GM21619 (cell line): Measurements from ENCODE around the gene KLHL6.

Experiments
- ATAC-seq: cut with Tn5 transposase; IDR thresholded peaks from one replicate; pipeline ENCODE4 v1.9.1; 2021; ENCODE audit not compliant: unreplicated experiment

Gene KLHL6

GRCh38 chr3:183566880-183567279, 11.4 kb upstream of the KLHL6 start:
- no peak for ATAC-seq

- no peak for ATAC-seq
These were observed 8.5 kb upstream of the KLHL6 start for GRCh38 chr3:183564046-183564445.

GRCh38 chr3:183563536-183563874, 8.0 kb upstream of the KLHL6 start:
- no peak for ATAC-seq

GRCh38 chr3:183560607-183561006, 5.1 kb upstream of the KLHL6 start:
- no peak for ATAC-seq

- ATAC-seq: no peak
These were observed 3.0 kb upstream of the KLHL6 start for GRCh38 chr3:183558495-183558894.

GRCh38 chr3:183556722-183557121, 1.2 kb upstream of the KLHL6 start:
- no peak for ATAC-seq

- ATAC-seq: no peak
These were observed 1.1 kb downstream of the KLHL6 start for GRCh38 chr3:183554377-183554776.

- no peak for ATAC-seq
These were observed 2.0 kb downstream of the KLHL6 start for GRCh38 chr3:183553334-183554026.

GRCh38 chr3:183551930-183552329, 3.6 kb downstream of the KLHL6 start:
- ATAC-seq: no peak

- ATAC-seq: no peak
These were observed 7.2 kb downstream of the KLHL6 start for GRCh38 chr3:183548262-183548769.

- no peak for ATAC-seq
These were observed 8.9 kb downstream of the KLHL6 start for GRCh38 chr3:183546625-183547024.

- no peak for ATAC-seq
These were observed 9.8 kb downstream of the KLHL6 start for GRCh38 chr3:183545708-183546107.

GRCh38 chr3:183542355-183542754, 13.2 kb downstream of the KLHL6 start:
- no peak for ATAC-seq

GRCh38 chr3:183541738-183542137, 13.8 kb downstream of the KLHL6 start:
- ATAC-seq: no peak

- ATAC-seq: no peak
These were observed 14.3 kb downstream of the KLHL6 start for GRCh38 chr3:183541235-183541655.

GRCh38 chr3:183540501-183541234, 14.8 kb downstream of the KLHL6 start:
- ATAC-seq: peak; percentile 45

- ATAC-seq: no peak
These were observed 15.7 kb downstream of the KLHL6 start for GRCh38 chr3:183539811-183540210.

GRCh38 chr3:183538486-183538885, 17.0 kb downstream of the KLHL6 start:
- ATAC-seq: no peak

GRCh38 chr3:183537295-183537730, 18.2 kb downstream of the KLHL6 start:
- no peak for ATAC-seq

- ATAC-seq: peak; percentile 75
These were observed 19.1 kb downstream of the KLHL6 start for GRCh38 chr3:183536238-183536880.

GRCh38 chr3:183534249-183534648, 21.3 kb downstream of the KLHL6 start:
- no peak for ATAC-seq
